ENCODE data around the gene DMRT3.

Gene DMRT3

GRCh38 chr9:976258-976942, at the start of gene DMRT3:
DMRT3 (plus strand) TSS chr9:976655; CDS start chr9:977002, 347 bp downstream.
- DNase-seq = peak; percentile 60

- no peak for DNase-seq
Measured at GRCh38 chr9:926976-927375, 49.5 kb upstream of the DMRT3 start.

- no peak for DNase-seq
Measured at GRCh38 chr9:928363-929042, 48.0 kb upstream of the DMRT3 start.

- no peak for DNase-seq
Measured at GRCh38 chr9:929719-930118, 46.7 kb upstream of the DMRT3 start.

GRCh38 chr9:933356-933755, 43.1 kb upstream of the DMRT3 start:
- DNase-seq = no peak

- peak; percentile 91 for DNase-seq
Measured at GRCh38 chr9:935348-935965, 41.0 kb upstream of the DMRT3 start.

- no peak for DNase-seq
Measured at GRCh38 chr9:942805-943580, 33.5 kb upstream of the DMRT3 start.

GRCh38 chr9:947985-948384, 28.5 kb upstream of the DMRT3 start:
- DNase-seq = no peak

GRCh38 chr9:948497-948896, 28.0 kb upstream of the DMRT3 start:
- DNase-seq = no peak

GRCh38 chr9:950139-950538, 26.3 kb upstream of the DMRT3 start:
- no peak for DNase-seq

- no peak for DNase-seq
Measured at GRCh38 chr9:952546-952945, 23.9 kb upstream of the DMRT3 start.

GRCh38 chr9:959105-959504, 17.4 kb upstream of the DMRT3 start:
- DNase-seq = no peak

GRCh38 chr9:959914-960313, 16.5 kb upstream of the DMRT3 start:
- DNase-seq = peak; percentile 7

- no peak for DNase-seq
Measured at GRCh38 chr9:962023-962422, 14.4 kb upstream of the DMRT3 start.

- no peak for DNase-seq
Measured at GRCh38 chr9:965497-965896, 11.0 kb upstream of the DMRT3 start.

GRCh38 chr9:966870-967269, 9.6 kb upstream of the DMRT3 start:
- no peak for DNase-seq

GRCh38 chr9:967436-967835, 9.0 kb upstream of the DMRT3 start:
- peak; percentile 58 for DNase-seq

GRCh38 chr9:967903-968641, 8.4 kb upstream of the DMRT3 start:
- DNase-seq = peak; percentile 55

- no peak for DNase-seq
Measured at GRCh38 chr9:969310-970150, 6.9 kb upstream of the DMRT3 start.

GRCh38 chr9:970151-970996, 6.1 kb upstream of the DMRT3 start:
- no peak for DNase-seq
